T-cell (primary cell): ENCODE results near the gene PIGR. TPM values are rescaled to one million over a fixed set of nuclear protein-coding genes. Genes with fewer than 3 reads are reported as not detected.
"Not testable (repeated sequence)": the region's sequence is repeated elsewhere in the genome, so short reads cannot be mapped to it uniquely, and the experiment has no call there.

Experiments
- ATAC-seq, 4 experiments: fragments of 200-7000 bp in 3 of 4; fragments of 150-1000 bp in 1 of 4; cut with Tn5 transposase; replicated peaks in 1 of 4; 1 replicate in 3 of 4; 2 replicates in 1 of 4; pipeline ENCODE4 v1.10.0; 2021; ENCODE audit warnings: moderate library complexity in 3 of 4, mild to moderate bottlenecking in 2 of 4, moderate number of reproducible peaks in 1 of 4
- CTCF ChIA-PET, 2 donors: fragments of 300-600 bp; sonication (Branson Sonifier 250); formaldehyde crosslinking; loops; one replicate each; lab custom pipeline; 2022; ENCODE audit warnings: antibody characterized with exemption in 2 of 2; lab: Charles Lee
- POLR2A ChIA-PET, 2 donors: fragments of 300-600 bp; sonication (Branson Sonifier 250); formaldehyde crosslinking; loops; one replicate each; lab custom pipeline; 2022; ENCODE audit warnings: antibody characterized with exemption in 2 of 2; lab: Charles Lee
- DNase-seq, 35 experiments: peaks; one replicate each; pipeline versions ENCODE4 v3.0.0 to v3.0.0-alpha.2; 2013 to 2023
- H3K27ac ChIP-seq: one replicate; pipeline ENCODE4 v1.5.1; 2013; ENCODE audit warnings: low read length
- H3K27me3 ChIP-seq, 2 experiments: replicated peaks in 1 of 2; 1 replicate in 1 of 2; 2 replicates in 1 of 2; pipeline versions ENCODE4 v1.6.1 to v1.7.0; 2013; ENCODE audit warnings: low read length in 1 of 2, mixed read lengths in 1 of 2; ENCODE audit not compliant: control insufficient read depth in 2 of 2, insufficient read depth in 2 of 2; ENCODE audit errors: extremely low read depth in 1 of 2
- H3K36me3 ChIP-seq, 2 donors: 1 replicate in 1 of 2; 2 replicates in 1 of 2; pipeline versions ENCODE4 v1.6.1 to v1.7.0; 2013; ENCODE audit warnings: low read length in 1 of 2; ENCODE audit not compliant: control insufficient read depth in 2 of 2, insufficient read depth in 1 of 2; ENCODE audit errors: extremely low read depth in 1 of 2
- H3K4me1 ChIP-seq, 2 experiments: 1 replicate in 1 of 2; 2 replicates in 1 of 2; pipeline versions ENCODE4 v1.6.1 to v1.7.0; 2013; ENCODE audit warnings: low read length in 2 of 2, mixed read lengths in 1 of 2; ENCODE audit not compliant: insufficient read depth in 2 of 2, control insufficient read depth in 1 of 2; ENCODE audit errors: extremely low read depth in 1 of 2
- H3K4me3 ChIP-seq, 2 donors: 1 replicate in 1 of 2; 2 replicates in 1 of 2; pipeline versions ENCODE4 v1.5.1 to v1.7.0; 2013; ENCODE audit warnings: mild to moderate bottlenecking in 2 of 2, low read length in 1 of 2, moderate library complexity in 1 of 2; ENCODE audit not compliant: control insufficient read depth in 1 of 2; ENCODE audit errors: extremely low read depth in 1 of 2
- H3K9me3 ChIP-seq: 2 replicates; pipeline ENCODE4 v1.7.0; 2013
- H3K27ac Mint-ChIP-seq, 2 donors: one replicate each; pipeline ENCODE4 v1.8.0; 2020 to 2021; ENCODE audit warnings: mild to moderate bottlenecking in 2 of 2, mixed read lengths in 2 of 2
- H3K27me3 Mint-ChIP-seq, 2 donors: one replicate each; pipeline ENCODE4 v1.8.0; 2021 to 2022; ENCODE audit warnings: mixed read lengths in 2 of 2
- H3K36me3 Mint-ChIP-seq: one replicate; pipeline ENCODE4 v1.8.0; 2021; ENCODE audit warnings: mixed read lengths
- H3K4me1 Mint-ChIP-seq, 3 donors: one replicate each; pipeline ENCODE4 v1.8.0; 2020 to 2022; ENCODE audit warnings: mixed read lengths in 3 of 3, mild to moderate bottlenecking in 1 of 3
- H3K4me3 Mint-ChIP-seq, 3 donors: one replicate each; pipeline ENCODE4 v1.8.0; 2020 to 2022; ENCODE audit warnings: mild to moderate bottlenecking in 3 of 3, mixed read lengths in 3 of 3, moderate library complexity in 3 of 3
- H3K9me3 Mint-ChIP-seq, 3 donors: one replicate each; pipeline ENCODE4 v1.8.0; 2020 to 2022; ENCODE audit warnings: mixed read lengths in 3 of 3
- WGBS: methylation state at CpG from one replicate; pipeline ENCODE4 v1.1.5; 2013; ENCODE audit warnings: missing lambda C conversion rate; ENCODE audit not compliant: insufficient coverage; 5-methylcytosine and 5-hydroxymethylcytosine counted together
- total RNA-seq, 35 experiments: library from RNA in 6 of 35; stranded (reverse) in 6 of 35; fragments of 120-200 nt in 1 of 35; gene quantifications; one replicate each; pipeline versions ENCODE4 v1.2.1 to v1.2.4 and lab custom pipeline; 2013 to 2026

PIGR gene
- total RNA-seq, 5 donors from 2014 or later (not counting 1 experiment from before 2014, with no cell fraction given), result 2.7 to 6.7 (median 3.2) TPM; not detected in 2

- 16% methylated on average over 7 of the region's 11 CpGs for WGBS
- Mint-ChIP-seq H3K9me3 (no peaks in the 10 kb centered on the region), H3K27ac (no peak overlapping the region), H3K4me1 (peaks cover 30 to 35% (median 32%) of the 10 kb centered on the region in 3 donors), H3K27me3 (no peaks in the 10 kb centered on the region), H3K4me3 (no peak overlapping the region), H3K36me3 (peaks cover 8% of the 10 kb centered on the region)
- Histone ChIP-seq H3K36me3 (no peaks in the 10 kb centered on the region), H3K4me1 (peaks cover 30 to 59% of the 10 kb centered on the region in 2 experiments), H3K27me3 (no peaks in the 10 kb centered on the region), H3K9me3 (no peaks in the 10 kb centered on the region), H3K4me3 (no peak overlapping the region), H3K27ac (peak overlapping the region; percentile 89)
- ChIA-PET CTCF (interaction anchor here in 1 of 2 donors (0.6 to 4.6 kb wide), 5 partner anchors 9 to 885 kb away, joined by 3 to 33 read pairs (median 4); no protein-coding TSS in a partner anchor), POLR2A (interaction anchor here in 1 of 2 donors (0.6 kb wide), 1 partner anchor 303 kb away, joined by 3 read pairs; no protein-coding TSS in a partner anchor)
- DNase-seq (peak in 33 of 35 experiments; percentile 40 to 81 (median 57)), ATAC-seq (peak; percentile 16 to 36 (median 22))
These were observed 21.0 kb downstream of the PIGR start for GRCh38 chr1:206925106-206925736.

- Mint-ChIP-seq H3K4me3 (no peak overlapping the region), H3K36me3 (peaks cover 13% of the 10 kb centered on the region), H3K27ac (no peak overlapping the region), H3K4me1 (peaks cover 27 to 32% (median 30%) of the 10 kb centered on the region in 3 donors), H3K9me3 (no peaks in the 10 kb centered on the region), H3K27me3 (no peaks in the 10 kb centered on the region)
- peaks cover 27 to 57% of the 10 kb centered on the region in 2 experiments for H3K4me1 ChIP-seq
- H3K27me3 ChIP-seq, result no peaks in the 10 kb centered on the region
- CTCF ChIA-PET, result interaction anchor here in 1 of 2 donors (0.6 to 4.6 kb wide), 5 partner anchors 9 to 885 kb away, joined by 3 to 33 read pairs (median 4); no protein-coding TSS in a partner anchor
- 20% methylated on average over 1 of the region's 8 CpGs for WGBS
- H3K36me3 ChIP-seq, result no peaks in the 10 kb centered on the region
- H3K4me3 ChIP-seq, result no peak overlapping the region
- DNase-seq (no peak), ATAC-seq (no peak)
- peak overlapping the region; percentile 89 for H3K27ac ChIP-seq
- POLR2A ChIA-PET, result interaction anchor here in 1 of 2 donors (0.6 kb wide), 1 partner anchor 303 kb away, joined by 3 read pairs; no protein-coding TSS in a partner anchor
- no peaks in the 10 kb centered on the region for H3K9me3 ChIP-seq
These were observed 21.6 kb downstream of the PIGR start for GRCh38 chr1:206924592-206925105.

DNA sequence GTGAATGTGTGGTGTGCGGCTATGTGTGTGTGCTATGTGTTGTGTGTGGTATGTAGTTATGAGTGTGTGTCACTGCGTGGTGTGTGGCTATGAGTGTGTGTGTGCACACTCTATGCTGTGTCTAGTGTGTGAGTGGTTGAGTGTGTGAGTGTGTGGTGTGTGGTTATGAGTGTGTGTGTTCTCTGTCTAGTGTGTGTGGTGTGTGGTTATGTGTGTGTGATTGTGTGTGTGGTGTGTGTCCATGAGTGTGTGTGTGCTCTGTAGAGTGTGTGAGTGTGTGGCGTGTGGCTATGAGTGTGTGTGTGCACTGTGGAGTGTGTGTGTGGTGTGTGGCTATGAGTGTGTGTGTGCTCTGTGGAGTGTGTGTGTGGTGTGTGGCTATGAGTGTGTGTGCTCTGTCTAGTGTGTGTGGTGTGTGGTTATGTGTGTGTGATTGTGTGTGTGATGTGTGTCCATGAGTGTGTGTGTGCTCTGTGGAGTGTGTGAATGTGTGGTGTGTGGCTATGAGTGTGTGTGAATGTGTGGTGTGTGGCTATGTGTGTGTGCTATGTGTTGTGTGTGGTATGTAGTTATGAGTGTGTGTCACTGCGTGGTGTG, 22.2 kb downstream of the PIGR start:
- WGBS, result 75% methylated on average over 3 of the region's 4 CpGs
- POLR2A ChIA-PET, H3K27me3 ChIP-seq, H3K27ac Mint-ChIP-seq, H3K9me3 Mint-ChIP-seq, H3K9me3 ChIP-seq, H3K36me3 ChIP-seq, H3K4me3 Mint-ChIP-seq, DNase-seq, ATAC-seq, H3K27me3 Mint-ChIP-seq: not testable (repeated sequence)
- Histone ChIP-seq H3K27ac (peak overlapping the region; percentile 89), H3K4me3 (peak overlapping the region in 1 of 2 donors; percentile 11), H3K4me1 (peaks cover 27 to 62% of the 10 kb centered on the region in 2 experiments)
- CTCF ChIA-PET, result interaction anchor here in 1 of 2 donors (1.0 to 4.6 kb wide), 4 partner anchors 10 to 189 kb away, joined by 3 to 52 read pairs (median 22); no protein-coding TSS in a partner anchor
- peaks cover 13% of the 10 kb centered on the region for H3K36me3 Mint-ChIP-seq
- H3K4me1 Mint-ChIP-seq, result peaks cover 24 to 29% (median 29%) of the 10 kb centered on the region in 3 donors

GRCh38 chr1:206923009-206923960, 23.0 kb downstream of the PIGR start:
- H3K27me3 ChIP-seq, result no peaks in the 10 kb centered on the region
- Mint-ChIP-seq H3K27ac (no peak overlapping the region), H3K27me3 (no peaks in the 10 kb centered on the region), H3K4me3 (no peak overlapping the region), H3K9me3 (no peaks in the 10 kb centered on the region), H3K36me3 (peaks cover 16% of the 10 kb centered on the region), H3K4me1 (peaks cover 20 to 37% (median 32%) of the 10 kb centered on the region in 3 donors)
- H3K9me3 ChIP-seq, result no peaks in the 10 kb centered on the region
- DNase-seq (peak; percentile 66 to 92 (median 83)), ATAC-seq (peak; percentile 79 to 86 (median 83))
- WGBS, result 28% methylated on average over 6 of the region's 12 CpGs
- ChIA-PET CTCF (interaction anchor here (1.0 to 3.5 kb wide), 5 partner anchors 9 to 197 kb away, joined by 3 to 52 read pairs (median 17); no protein-coding TSS in a partner anchor), POLR2A (interaction anchor here in 1 of 2 donors (1.0 to 1.1 kb wide), 2 partner anchors 14 to 105 kb away, joined by 3 to 7 read pairs; no protein-coding TSS in a partner anchor)
- no peaks in the 10 kb centered on the region for H3K36me3 ChIP-seq
- H3K4me1 ChIP-seq, result peaks cover 30 to 70% of the 10 kb centered on the region in 2 experiments
- H3K27ac ChIP-seq, result peak overlapping the region; percentile 89
- H3K4me3 ChIP-seq, result peak overlapping the region; percentile 83 to 93

- Histone ChIP-seq H3K4me1 (peaks cover 30 to 73% of the 10 kb centered on the region in 2 experiments), H3K27ac (peak overlapping the region; percentile 89), H3K9me3 (no peaks in the 10 kb centered on the region), H3K27me3 (no peaks in the 10 kb centered on the region), H3K4me3 (peak overlapping the region; percentile 83 to 93), H3K36me3 (peaks cover 0 to 2% of the 10 kb centered on the region in 2 donors)
- no peak overlapping the region for H3K27ac Mint-ChIP-seq
- H3K4me3 Mint-ChIP-seq, result no peak overlapping the region
- no peak for ATAC-seq
- H3K9me3 Mint-ChIP-seq, result no peaks in the 10 kb centered on the region
- POLR2A ChIA-PET, result interaction anchor here (0.6 to 1.3 kb wide), 6 partner anchors 10 to 105 kb away, joined by 3 to 7 read pairs (median 4); no protein-coding TSS in a partner anchor
- CTCF ChIA-PET, result interaction anchor here (0.7 to 3.5 kb wide), 13 partner anchors 9 to 377 kb away, joined by 3 to 52 read pairs (median 7); no protein-coding TSS in a partner anchor
- H3K4me1 Mint-ChIP-seq, result peaks cover 19 to 37% (median 32%) of the 10 kb centered on the region in 3 donors
- DNase-seq, result no peak
- H3K27me3 Mint-ChIP-seq, result no peaks in the 10 kb centered on the region
- no CpG with 5 or more reads among the region's 1 CpG for WGBS
- H3K36me3 Mint-ChIP-seq, result peaks cover 24% of the 10 kb centered on the region
These were observed 23.7 kb downstream of the PIGR start for GRCh38 chr1:206922524-206922923.
